Measurements from ENCODE around the gene PRICKLE2. TPM values are rescaled to one million over a fixed set of nuclear protein-coding genes. Genes with fewer than 3 reads are reported as not detected.

Gene PRICKLE2
- total and polyA plus RNA-seq, 10 of the 15 experiments (the other 5 are each of a cell fraction or from before 2014, with no cell fraction given) = 0.11 to 2.6 (median 0.69) TPM

- WGBS (ENCODE audit: insufficient coverage, insufficient replicate concordance, low lambda C conversion rate, missing lambda C conversion rate) = 56% methylated on average over 6 of the region's 6 CpGs
- intact Hi-C loops (cut with micrococcal nuclease; ENCODE audit: unreplicated experiment) (loop anchor here (10.0 kb wide), 1 partner anchor 187 kb away; no protein-coding TSS in a partner anchor), in situ Hi-C loops (cut with MboI) (no loop called here)
- FAIRE-seq (no peak), DNase-seq (ENCODE audit: low read depth, low spot score) (no peak), ATAC-seq (no peak)
- Histone ChIP-seq H3K4me3 (no peak overlapping the region), H3K9ac (ENCODE audit: control insufficient read depth, insufficient read depth, low read length) (no peak overlapping the region), H3K27ac (ENCODE audit: control insufficient read depth, insufficient read depth) (no peak overlapping the region), H3K9me3 (replicated peaks; ENCODE audit: control insufficient read depth, insufficient read depth, low read length) (no peaks in the 10 kb centered on the region), H3K27me3 (replicated peaks in 1 of 2; ENCODE audit: control insufficient read depth in 2 of 2, insufficient read depth in 2 of 2, low read length in 1 of 2) (no peaks in the 10 kb centered on the region), H2AFZ (ENCODE audit: control insufficient read depth, low read depth, low read length) (no peak overlapping the region), H3K4me1 (ENCODE audit: control insufficient read depth, insufficient read depth, low read length) (no peaks in the 10 kb centered on the region; the same call in 1 of the 2 replicates), H3K79me2 (ENCODE audit: control insufficient read depth, insufficient read depth, low read length) (no peaks in the 10 kb centered on the region), H3K4me2 (ENCODE audit: control insufficient read depth, insufficient read depth) (no peak overlapping the region), H3K36me3 (ENCODE audit: control insufficient read depth in 2 of 2, insufficient read depth in 2 of 2, low read length in 1 of 2) (no peaks in the 10 kb centered on the region), H4K20me1 (ENCODE audit: control insufficient read depth, insufficient read depth) (no peaks in the 10 kb centered on the region)
- ChIA-PET POLR2A (no interaction called here), SMC1A (ENCODE audit: uncharacterized antibody, unreplicated experiment) (interaction anchor here (0.6 to 6.7 kb wide), 16 partner anchors 8 to 196 kb away, joined by 3 to 86 read pairs (median 4); no protein-coding TSS in a partner anchor), RAD21 (ENCODE audit: unreplicated experiment) (interaction anchor here (1.0 to 2.7 kb wide), 4 partner anchors 34 to 191 kb away, joined by 3 to 7 read pairs (median 4); no protein-coding TSS in a partner anchor), CTCF (interaction anchor here (0.8 to 3.8 kb wide), 8 partner anchors 55 to 243 kb away, joined by 3 to 21 read pairs (median 4); no protein-coding TSS in a partner anchor)
- no peak for TF ChIP-seq TCF12 (IDR thresholded peaks at IDR 0.05; ENCODE audit: low read depth, low read length)
- no peak for TF ChIP-seq CBX3 (IDR thresholded peaks at IDR 0.05; ENCODE audit: borderline replicate concordance, low read depth)
- no peak for TF ChIP-seq NFYA (IDR thresholded peaks at IDR 0.05; ENCODE audit: borderline replicate concordance, low read depth, low read length)
- no peak for TF ChIP-seq ZBTB4 (CRISPR knock-in tag; IDR thresholded peaks at IDR 0.05)
- TF ChIP-seq JUND (IDR thresholded peaks at IDR 0.05; ENCODE audit: low read depth, low read length) = no peak
- TF ChIP-seq MTA3 (IDR thresholded peaks at IDR 0.05; ENCODE audit: borderline replicate concordance, low read length) = no peak
- TF ChIP-seq TAF1 (IDR thresholded peaks at IDR 0.05; ENCODE audit: borderline replicate concordance, low read depth, low read length) = no peak
- BruUV-seq (replicated peaks) = no TSS peak
Observed at GRCh38 chr3:64221571-64222257, 3.6 kb downstream of the PRICKLE2 start.

All from GM12878 (cell line).